ENCODE results near the gene RAD52. TPM values are rescaled to one million over a fixed set of nuclear protein-coding genes. Genes with fewer than 3 reads are reported as not detected.

Gene RAD52
- total RNA-seq, 2 donors from 2014 or later, result 17.0 to 24.9 TPM

DNA sequence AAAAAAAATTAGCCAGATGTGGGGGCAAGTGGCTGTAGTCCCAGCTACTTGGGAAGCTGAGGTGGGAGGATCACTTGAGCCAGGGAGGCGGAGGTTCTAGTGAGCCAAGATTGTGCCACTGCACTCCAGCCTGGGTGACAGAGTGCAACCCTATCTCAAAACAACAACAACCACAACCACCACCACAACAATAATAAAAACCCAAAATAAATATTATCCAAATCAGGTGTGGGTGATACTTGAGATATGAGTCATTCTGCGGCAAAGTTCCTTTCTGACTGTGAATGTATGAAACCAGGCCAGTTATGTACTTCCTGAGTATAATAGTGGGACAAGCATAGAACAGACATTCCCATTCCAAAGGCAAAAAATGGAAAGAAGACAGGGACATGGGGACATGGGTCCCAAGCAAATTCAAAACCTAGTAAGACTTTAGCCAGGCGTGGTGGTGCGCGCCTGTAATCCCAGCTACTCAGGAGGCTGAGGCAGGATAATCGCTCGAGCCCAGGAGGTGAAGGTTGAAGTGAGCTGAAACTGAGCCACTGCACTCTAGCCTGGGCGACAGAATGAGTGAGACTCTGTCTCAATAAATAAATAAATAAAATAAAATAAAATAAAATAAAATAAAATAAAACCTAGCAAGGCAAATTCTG is 31.8 kb upstream of the RAD52 start:
- Mint-ChIP-seq H3K36me3 (no peaks in the 10 kb centered on the region), H3K27me3 (peaks cover 0 to 4% of the 10 kb centered on the region in 2 donors), H3K4me3 (no peak overlapping the region), H3K27ac (no peak overlapping the region), H3K4me1 (ENCODE audit: low read depth in 2 of 2) (no peaks in the 10 kb centered on the region), H3K9me3 (no peaks in the 10 kb centered on the region)
- ATAC-seq, result peak in 1 of 2 donors; percentile 51
- no peak for DNase-seq (ENCODE audit: low spot score)

DNA sequence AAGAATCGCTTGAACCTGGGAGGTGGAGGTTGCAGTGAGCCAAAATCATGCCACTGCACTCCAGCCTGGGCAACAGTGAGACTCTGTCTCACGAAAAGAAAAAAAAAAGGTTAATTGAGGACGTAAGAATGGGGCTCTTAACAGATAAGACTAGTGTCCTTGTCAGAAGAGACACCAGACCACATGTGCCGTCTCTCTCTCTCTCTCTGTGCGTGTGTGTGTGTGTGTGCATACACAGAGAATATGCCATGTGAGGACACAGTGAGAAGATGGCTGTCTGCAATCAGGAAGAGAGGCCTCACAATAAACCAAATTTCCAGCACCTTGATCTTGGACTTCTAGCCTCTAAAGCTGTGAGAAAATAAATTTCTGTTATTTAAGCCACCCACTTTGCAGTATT is 29.9 kb upstream of the RAD52 start:
- ATAC-seq, result no peak
- Mint-ChIP-seq H3K27ac (no peak overlapping the region), H3K36me3 (no peaks in the 10 kb centered on the region)

DNA sequence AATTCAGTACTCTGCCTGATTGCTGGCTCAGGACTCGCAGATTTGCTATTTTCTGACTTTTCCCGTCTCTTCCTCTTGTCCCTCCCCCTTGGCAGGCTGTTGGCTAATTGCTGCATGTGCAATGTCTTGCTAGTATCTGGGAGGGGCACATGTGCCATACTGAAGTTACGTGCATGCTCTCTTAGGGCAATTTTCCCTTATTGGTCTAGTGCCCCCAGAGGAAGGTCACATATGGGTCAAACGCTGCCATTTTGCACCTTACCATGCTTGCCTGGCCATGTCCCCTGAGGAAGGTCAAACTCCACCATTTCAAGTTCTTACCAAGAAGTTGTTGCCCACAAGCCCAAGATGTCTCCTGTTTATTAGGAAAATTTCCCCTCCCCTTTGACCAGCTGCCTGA is 27.7 kb upstream of the RAD52 start:
- no peaks in the 10 kb centered on the region for H3K9me3 Mint-ChIP-seq
- H3K36me3 Mint-ChIP-seq, result no peaks in the 10 kb centered on the region
- ATAC-seq, result no peak
- DNase-seq (ENCODE audit: low spot score), result no peak
- H3K4me1 Mint-ChIP-seq (ENCODE audit: low read depth in 2 of 2), result no peaks in the 10 kb centered on the region
- no peak overlapping the region for H3K27ac Mint-ChIP-seq
- peaks cover 0 to 4% of the 10 kb centered on the region in 2 donors for H3K27me3 Mint-ChIP-seq
- no peak overlapping the region for H3K4me3 Mint-ChIP-seq

More for the DNA sequence above, 29.9 kb upstream of the RAD52 start:
- H3K4me3 Mint-ChIP-seq, result no peak overlapping the region
- H3K27me3 Mint-ChIP-seq, result peaks cover 0 to 4% of the 10 kb centered on the region in 2 donors
- H3K4me1 Mint-ChIP-seq (ENCODE audit: low read depth in 2 of 2), result no peaks in the 10 kb centered on the region
- H3K9me3 Mint-ChIP-seq, result no peaks in the 10 kb centered on the region
- DNase-seq (ENCODE audit: low spot score), result no peak

DNA sequence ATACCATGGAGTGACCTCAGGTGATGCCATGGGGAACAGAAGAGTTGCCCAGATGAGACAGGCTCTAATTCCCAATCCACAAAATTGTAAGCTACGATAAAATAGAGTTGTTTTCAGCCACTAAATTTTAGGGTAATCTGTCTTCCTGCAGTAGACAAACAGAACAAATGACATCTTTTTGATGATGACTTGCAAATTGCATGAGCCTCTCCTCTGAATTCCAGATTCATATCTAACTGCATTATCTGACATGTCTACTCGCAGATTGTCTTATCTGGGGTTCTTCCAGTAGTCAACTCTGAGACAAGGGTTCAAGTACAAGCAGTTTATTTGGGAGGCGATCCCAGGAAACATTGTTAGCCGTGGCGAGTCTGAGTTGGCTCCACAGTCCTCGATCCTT is 27.1 kb upstream of the RAD52 start:
- Mint-ChIP-seq H3K9me3 (no peaks in the 10 kb centered on the region), H3K4me1 (ENCODE audit: low read depth in 2 of 2) (no peaks in the 10 kb centered on the region), H3K36me3 (no peaks in the 10 kb centered on the region), H3K27ac (no peak overlapping the region), H3K27me3 (peaks cover 0 to 4% of the 10 kb centered on the region in 2 donors), H3K4me3 (no peak overlapping the region)
- DNase-seq (ENCODE audit: low spot score) (no peak), ATAC-seq (no peak)

DNA sequence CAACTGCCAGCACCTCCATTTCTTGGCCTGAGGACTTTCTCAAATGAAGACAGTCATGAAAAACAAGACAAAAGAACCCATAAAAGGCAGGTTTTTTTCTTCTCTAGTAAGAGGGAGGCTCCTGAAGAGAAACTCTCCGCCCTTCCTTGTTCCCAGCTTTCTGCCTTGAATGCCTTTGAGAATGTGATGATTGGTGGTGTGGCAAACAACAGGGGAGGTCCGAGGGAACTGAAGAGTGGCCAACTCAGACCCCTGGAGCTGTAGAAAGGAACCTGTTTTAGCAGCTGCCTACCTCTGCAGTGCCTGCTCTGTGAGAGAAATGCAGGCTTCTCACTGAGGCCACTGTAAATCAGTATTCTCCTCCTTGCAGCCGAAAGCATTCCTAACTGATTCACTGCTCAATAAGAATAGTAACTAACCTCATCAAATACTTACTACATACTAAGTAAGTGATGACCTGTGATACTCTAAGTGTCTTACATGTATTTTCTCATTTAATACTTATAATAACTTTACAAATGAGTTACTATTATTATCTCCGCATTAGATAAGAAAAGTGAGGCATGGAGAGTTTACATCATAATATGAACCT is 24.9 kb upstream of the RAD52 start:
- no peaks in the 10 kb centered on the region for H3K9me3 Mint-ChIP-seq
- H3K4me1 Mint-ChIP-seq (ENCODE audit: low read depth in 2 of 2), result no peaks in the 10 kb centered on the region
- no peak for ATAC-seq
- DNase-seq (ENCODE audit: low spot score), result no peak
- H3K27me3 Mint-ChIP-seq, result peaks cover 0 to 4% of the 10 kb centered on the region in 2 donors
- no peak overlapping the region for H3K27ac Mint-ChIP-seq
- no peaks in the 10 kb centered on the region for H3K36me3 Mint-ChIP-seq
- no peak overlapping the region for H3K4me3 Mint-ChIP-seq

DNA sequence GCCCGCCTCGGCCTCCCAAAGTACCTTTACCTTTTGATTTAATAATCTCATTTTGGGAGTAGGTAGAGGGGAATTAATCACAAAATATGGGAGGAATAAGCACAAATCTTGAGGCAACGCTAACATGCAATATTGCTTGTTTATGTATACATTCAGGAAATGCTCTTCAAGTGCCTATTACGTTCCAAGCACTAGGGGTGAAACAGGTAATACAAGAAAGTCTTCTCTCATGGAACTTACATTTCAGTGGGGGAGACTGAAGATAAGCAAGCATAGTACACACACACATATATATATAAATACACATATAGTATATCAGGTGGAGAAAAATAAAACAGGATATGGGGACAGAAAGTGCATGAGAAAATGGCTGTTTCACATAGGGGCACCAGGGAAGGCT is 22.5 kb upstream of the RAD52 start:
- Mint-ChIP-seq H3K4me3 (no peak overlapping the region), H3K4me1 (ENCODE audit: low read depth in 2 of 2) (no peaks in the 10 kb centered on the region), H3K27ac (no peak overlapping the region), H3K27me3 (peaks cover 0 to 2% of the 10 kb centered on the region in 2 donors), H3K36me3 (no peaks in the 10 kb centered on the region), H3K9me3 (no peaks in the 10 kb centered on the region)
- DNase-seq (ENCODE audit: low spot score) (no peak), ATAC-seq (no peak)

DNA sequence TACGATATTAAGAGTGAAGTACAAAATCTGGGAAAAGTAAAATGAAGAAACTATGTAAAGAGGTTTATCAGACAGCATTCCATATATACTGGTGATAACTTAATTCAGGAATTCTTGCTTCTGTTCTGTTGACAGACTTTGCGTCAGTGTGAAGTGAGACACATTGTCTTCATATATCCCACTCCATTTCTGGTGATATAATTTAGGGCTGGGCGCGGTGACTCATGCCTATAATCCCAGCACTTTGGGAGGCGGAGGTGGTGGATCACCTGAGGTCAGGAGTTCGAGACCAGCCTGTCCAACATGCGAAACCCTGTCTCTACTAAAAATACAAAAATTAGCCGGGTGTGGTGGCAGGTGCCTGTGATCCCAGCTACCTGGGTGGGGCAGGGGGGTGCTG is 20.3 kb upstream of the RAD52 start:
- Mint-ChIP-seq H3K4me1 (ENCODE audit: low read depth in 2 of 2) (no peaks in the 10 kb centered on the region), H3K4me3 (no peak overlapping the region), H3K36me3 (no peaks in the 10 kb centered on the region), H3K27me3 (peaks cover 0 to 2% of the 10 kb centered on the region in 2 donors), H3K9me3 (no peaks in the 10 kb centered on the region), H3K27ac (no peak overlapping the region)
- DNase-seq (ENCODE audit: low spot score) (no peak), ATAC-seq (no peak)

DNA sequence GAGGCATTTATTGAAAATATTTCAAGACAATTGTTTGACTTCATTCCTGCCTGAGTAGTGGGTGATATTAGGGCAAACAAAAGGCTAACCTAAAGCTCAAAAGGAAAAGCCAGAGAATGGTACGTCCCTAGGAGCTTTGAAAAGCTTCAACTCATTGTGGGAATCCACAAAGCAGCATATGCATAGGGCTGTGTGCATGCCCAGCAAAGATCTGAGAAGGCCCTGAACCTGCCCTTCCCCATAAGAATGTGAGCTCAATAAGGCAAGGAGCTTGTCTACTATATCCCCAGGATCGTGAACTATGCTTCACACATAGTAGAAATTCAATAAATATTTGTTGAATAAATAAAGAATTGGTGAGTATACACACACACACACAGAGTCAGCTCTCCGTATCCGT is 19.1 kb upstream of the RAD52 start:
- ATAC-seq (no peak), DNase-seq (ENCODE audit: low spot score) (no peak)
- Mint-ChIP-seq H3K4me1 (ENCODE audit: low read depth in 2 of 2) (no peaks in the 10 kb centered on the region), H3K36me3 (no peaks in the 10 kb centered on the region), H3K27me3 (peaks cover 0 to 2% of the 10 kb centered on the region in 2 donors), H3K9me3 (no peaks in the 10 kb centered on the region), H3K27ac (no peak overlapping the region), H3K4me3 (no peak overlapping the region)

DNA sequence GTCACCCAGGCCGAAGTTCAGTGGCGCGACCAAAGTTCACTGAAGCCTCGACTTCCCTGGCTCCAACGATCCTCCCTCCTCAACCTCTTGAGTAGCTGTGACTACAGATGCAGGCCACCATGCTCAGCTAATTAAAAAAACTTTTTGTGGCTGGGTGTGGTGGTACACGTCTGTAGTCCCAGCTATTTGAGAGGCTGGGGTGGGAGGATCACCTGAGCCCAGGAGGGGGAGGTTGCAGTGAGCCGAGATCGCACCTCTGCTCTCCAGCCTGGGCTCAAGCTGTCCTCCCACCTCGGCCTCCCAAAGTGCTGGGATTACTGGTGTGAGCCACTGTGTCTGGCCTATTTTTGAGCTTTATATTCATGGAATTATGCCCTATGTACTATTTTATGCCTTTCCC is 18.1 kb upstream of the RAD52 start:
- Mint-ChIP-seq H3K27me3 (peaks cover 0 to 2% of the 10 kb centered on the region in 2 donors), H3K27ac (no peak overlapping the region), H3K9me3 (no peaks in the 10 kb centered on the region), H3K4me3 (no peak overlapping the region), H3K36me3 (no peaks in the 10 kb centered on the region), H3K4me1 (ENCODE audit: low read depth in 2 of 2) (no peaks in the 10 kb centered on the region)
- ATAC-seq (no peak), DNase-seq (ENCODE audit: low spot score) (no peak)

DNA sequence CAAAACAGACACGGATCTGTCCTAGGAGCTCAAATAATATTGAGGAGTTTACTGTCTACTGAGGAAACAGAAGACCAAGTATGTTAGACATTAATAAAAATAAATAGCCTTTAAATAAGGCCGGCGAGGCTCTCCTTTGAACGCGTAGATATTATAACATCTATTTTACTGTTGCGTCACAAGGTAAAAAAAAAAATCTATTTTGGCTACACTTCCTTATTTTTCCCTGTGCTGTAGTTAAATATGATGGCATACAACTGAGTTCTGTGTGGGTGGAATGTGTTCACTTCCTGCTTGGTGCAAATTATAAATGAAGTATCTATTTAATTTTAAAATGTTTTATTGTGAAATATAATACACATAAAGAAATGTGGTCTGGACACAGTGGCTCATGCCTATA is 17.2 kb upstream of the RAD52 start:
- Mint-ChIP-seq H3K27me3 (peaks cover 0 to 2% of the 10 kb centered on the region in 2 donors), H3K4me1 (ENCODE audit: low read depth in 2 of 2) (peaks cover 0 to 4% of the 10 kb centered on the region in 2 donors), H3K27ac (no peak overlapping the region), H3K36me3 (no peaks in the 10 kb centered on the region), H3K9me3 (no peaks in the 10 kb centered on the region), H3K4me3 (no peak overlapping the region)
- no peak for ATAC-seq
- DNase-seq (ENCODE audit: low spot score), result no peak

DNA sequence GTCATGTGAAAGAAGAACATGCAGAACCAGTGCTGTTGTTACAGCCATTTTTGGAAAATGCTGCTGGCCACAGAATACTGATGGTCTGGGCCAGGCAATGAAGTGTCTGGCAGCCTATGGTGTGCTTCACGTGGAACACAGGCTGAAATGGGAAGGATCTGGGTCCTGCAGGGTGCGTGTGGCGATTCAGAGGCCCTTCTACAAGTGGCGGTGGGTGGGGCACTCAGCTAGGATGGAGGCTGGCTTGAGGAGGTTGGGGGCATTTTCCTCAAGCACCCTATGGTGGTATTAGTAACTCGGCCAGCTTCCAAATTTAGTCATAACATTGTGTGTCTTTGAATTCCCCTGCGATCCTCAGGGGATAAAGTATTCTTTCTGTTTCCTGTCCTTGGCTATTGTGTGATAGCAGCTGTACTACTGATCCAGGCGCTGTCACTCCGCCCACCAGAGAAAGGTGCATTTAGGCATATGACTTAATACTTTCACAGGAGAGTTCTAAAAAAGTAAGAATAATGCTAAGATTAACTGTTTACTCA is 9.2 kb upstream of the RAD52 start:
- Mint-ChIP-seq H3K4me1 (ENCODE audit: low read depth in 2 of 2) (peaks cover 0 to 11% of the 10 kb centered on the region in 2 donors), H3K9me3 (no peaks in the 10 kb centered on the region), H3K4me3 (no peak overlapping the region), H3K27ac (no peak overlapping the region), H3K27me3 (peaks cover 0 to 2% of the 10 kb centered on the region in 2 donors), H3K36me3 (no peaks in the 10 kb centered on the region)
- no peak for DNase-seq (ENCODE audit: low spot score)
- ATAC-seq, result no peak

DNA sequence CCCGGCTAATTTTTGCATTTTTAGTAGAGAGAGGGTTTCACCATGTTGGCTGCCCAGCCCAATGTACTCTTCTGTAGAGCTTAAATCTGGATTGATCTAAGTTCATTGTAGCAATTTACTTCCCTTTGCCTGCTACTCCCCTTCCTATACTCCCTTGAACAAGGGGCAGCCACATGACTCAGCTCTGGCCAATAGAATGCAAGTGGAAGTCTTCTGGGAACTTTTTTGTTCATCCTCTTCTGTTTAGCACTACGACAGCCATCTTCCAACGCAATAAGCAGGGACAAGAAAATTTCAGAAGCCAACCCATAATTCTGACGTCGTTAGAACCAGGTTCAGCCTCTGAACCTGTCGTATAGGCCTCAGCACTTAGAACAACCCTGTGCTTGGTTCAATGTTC is 6.4 kb upstream of the RAD52 start:
- no peak for ATAC-seq
- no peak overlapping the region for H3K27ac Mint-ChIP-seq
- H3K9me3 Mint-ChIP-seq, result no peaks in the 10 kb centered on the region
- peaks cover 0 to 2% of the 10 kb centered on the region in 2 donors for H3K27me3 Mint-ChIP-seq
- no peaks in the 10 kb centered on the region for H3K36me3 Mint-ChIP-seq
- peaks cover 0 to 3% of the 10 kb centered on the region in 2 donors for H3K4me1 Mint-ChIP-seq (ENCODE audit: low read depth in 2 of 2)
- DNase-seq (ENCODE audit: low spot score), result no peak
- H3K4me3 Mint-ChIP-seq, result no peak overlapping the region

DNA sequence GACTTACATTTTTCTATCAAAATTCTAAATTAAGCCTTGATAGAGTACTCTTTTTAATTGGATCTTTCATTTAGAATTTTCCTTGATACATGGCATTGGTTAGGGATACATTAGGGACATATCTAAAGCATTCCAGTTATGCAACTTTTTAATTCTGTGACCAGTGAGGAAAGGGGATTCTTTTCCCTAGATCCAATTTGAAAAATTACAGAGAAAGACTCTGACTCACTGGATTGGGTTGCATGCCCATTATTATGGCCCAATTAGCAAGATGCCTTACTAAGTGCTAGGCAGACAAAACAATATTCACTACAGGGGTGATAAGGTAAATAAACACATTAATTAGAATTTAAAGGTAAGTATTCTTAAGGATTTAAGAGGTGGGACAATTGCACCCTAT is 5.2 kb upstream of the RAD52 start:
- Mint-ChIP-seq H3K36me3 (no peaks in the 10 kb centered on the region), H3K9me3 (no peaks in the 10 kb centered on the region), H3K4me1 (ENCODE audit: low read depth in 2 of 2) (no peaks in the 10 kb centered on the region), H3K4me3 (no peak overlapping the region), H3K27ac (no peak overlapping the region), H3K27me3 (no peaks in the 10 kb centered on the region)
- ATAC-seq (no peak), DNase-seq (ENCODE audit: low spot score) (no peak)

DNA sequence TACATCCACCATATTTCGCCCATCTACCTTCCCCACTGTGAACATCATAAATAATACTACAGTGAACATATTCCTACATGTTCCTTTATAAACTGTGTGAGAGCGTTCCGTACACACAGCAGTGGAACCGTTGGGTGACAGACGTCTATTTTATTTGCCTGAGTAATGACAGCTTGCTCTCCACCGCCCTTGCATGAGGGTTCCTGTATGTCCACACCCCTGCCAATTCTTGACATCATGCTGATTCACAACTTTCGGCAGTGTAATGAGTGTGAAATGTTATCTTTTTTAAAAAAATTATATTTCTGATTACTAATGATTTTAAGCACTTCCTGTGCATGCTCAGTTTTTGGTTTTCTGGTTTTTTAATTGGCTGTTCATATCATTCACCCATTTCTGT is 4.3 kb upstream of the RAD52 start:
- ATAC-seq (no peak), DNase-seq (ENCODE audit: low spot score) (no peak)
- no peaks in the 10 kb centered on the region for H3K36me3 Mint-ChIP-seq
- H3K4me1 Mint-ChIP-seq (ENCODE audit: low read depth in 2 of 2), result peaks cover 5 to 6% of the 10 kb centered on the region in 2 donors
- H3K4me3 Mint-ChIP-seq, result no peak overlapping the region
- no peak overlapping the region for H3K27ac Mint-ChIP-seq
- H3K9me3 Mint-ChIP-seq, result no peaks in the 10 kb centered on the region
- no peaks in the 10 kb centered on the region for H3K27me3 Mint-ChIP-seq
